GM12801 (cell line): ENCODE measurements around the gene APCDD1L.

Experiments
- TF ChIP-seq, protein P1 (sequence below): IDR thresholded peaks from one replicate; pipeline ENCODE4 v1.5.1; 2011; ENCODE audit warnings: control low read depth; ENCODE audit not compliant: insufficient read length; ENCODE audit errors: extremely low read depth

Gene APCDD1L

DNA sequence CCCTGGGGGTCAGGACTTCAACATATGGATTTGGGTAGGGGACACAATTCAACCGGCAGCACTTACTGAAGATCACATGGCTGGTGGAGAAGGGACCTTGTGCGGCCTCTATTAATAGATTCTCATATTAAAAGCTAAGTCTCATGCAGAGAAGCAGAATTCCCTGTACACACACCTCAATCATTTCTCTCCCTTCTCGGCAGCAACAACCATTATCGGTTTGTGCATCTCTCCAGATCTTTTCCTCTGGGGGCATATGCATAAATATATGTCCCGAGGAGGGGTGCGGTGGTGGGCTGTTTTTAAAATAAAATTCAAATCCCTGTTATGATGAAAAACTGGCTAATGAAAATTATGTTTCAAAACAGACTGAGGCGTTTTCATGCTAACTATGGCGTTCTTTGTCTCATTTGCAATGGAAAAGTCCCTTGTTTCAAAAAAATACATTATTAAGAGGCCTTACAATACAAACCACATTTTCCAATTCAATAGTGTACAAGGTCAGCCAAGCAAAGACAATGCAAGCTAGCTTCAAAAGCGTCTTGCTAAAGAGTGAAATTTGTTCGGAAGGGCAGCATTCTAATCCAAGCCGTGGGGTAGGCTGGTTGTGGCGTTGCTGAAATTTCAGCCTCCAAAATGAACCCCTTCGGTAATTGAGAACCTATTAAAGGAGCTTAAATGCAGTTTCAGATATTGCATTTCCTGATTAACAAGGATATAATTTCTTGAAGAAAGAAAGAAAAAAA lies 17.3 kb downstream of the APCDD1L start:
- TF ChIP-seq, protein P1, sequence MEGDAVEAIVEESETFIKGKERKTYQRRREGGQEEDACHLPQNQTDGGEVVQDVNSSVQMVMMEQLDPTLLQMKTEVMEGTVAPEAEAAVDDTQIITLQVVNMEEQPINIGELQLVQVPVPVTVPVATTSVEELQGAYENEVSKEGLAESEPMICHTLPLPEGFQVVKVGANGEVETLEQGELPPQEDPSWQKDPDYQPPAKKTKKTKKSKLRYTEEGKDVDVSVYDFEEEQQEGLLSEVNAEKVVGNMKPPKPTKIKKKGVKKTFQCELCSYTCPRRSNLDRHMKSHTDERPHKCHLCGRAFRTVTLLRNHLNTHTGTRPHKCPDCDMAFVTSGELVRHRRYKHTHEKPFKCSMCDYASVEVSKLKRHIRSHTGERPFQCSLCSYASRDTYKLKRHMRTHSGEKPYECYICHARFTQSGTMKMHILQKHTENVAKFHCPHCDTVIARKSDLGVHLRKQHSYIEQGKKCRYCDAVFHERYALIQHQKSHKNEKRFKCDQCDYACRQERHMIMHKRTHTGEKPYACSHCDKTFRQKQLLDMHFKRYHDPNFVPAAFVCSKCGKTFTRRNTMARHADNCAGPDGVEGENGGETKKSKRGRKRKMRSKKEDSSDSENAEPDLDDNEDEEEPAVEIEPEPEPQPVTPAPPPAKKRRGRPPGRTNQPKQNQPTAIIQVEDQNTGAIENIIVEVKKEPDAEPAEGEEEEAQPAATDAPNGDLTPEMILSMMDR, result no peak

DNA sequence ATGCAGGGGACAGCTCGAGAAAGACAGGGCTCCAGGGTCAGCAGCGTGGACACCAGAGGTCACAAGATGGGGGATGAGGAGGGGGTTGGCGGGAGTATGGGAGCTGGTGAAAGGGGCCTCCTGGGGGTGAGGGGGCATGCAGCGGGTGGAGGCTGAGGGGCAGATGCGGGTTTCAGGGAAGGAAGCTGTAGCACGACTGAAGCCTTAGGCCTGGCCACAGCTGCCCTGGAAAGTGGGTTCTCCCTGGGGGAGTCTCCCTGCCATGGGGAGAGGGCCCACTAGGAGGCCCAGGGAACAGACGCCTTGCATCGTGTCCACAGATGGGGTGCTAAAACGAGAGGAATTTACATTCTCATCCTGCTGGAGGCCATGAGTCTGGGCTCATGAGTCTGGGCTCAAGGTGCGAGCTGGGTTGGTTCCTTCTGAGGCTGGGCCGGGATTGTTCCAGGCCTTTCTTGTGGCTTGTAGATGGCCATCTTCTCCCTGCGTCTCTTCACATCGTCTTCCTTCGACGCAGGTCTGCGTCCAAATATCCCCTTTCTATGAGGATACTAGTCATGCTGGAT lies 18.0 kb downstream of the APCDD1L start:
- TF ChIP-seq, protein P1, result no peak

DNA sequence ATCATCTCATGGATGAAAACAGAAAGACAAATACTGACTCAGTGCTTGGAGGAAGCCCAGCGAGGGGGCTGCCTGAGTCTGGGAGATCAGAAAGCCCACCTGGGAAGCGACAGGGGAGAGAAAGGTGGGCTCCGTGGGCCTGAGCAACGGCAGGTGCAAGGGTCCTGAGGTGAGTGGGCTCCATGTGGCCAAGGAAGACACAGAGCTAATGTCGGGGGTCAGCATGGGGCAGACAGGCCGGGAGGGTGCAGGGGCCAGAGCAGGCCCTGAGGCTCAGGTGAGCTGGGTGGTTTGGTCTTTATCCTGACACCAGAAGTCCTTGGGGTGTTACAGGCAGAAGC lies 18.8 kb downstream of the APCDD1L start:
- TF ChIP-seq, protein P1, result no peak

DNA sequence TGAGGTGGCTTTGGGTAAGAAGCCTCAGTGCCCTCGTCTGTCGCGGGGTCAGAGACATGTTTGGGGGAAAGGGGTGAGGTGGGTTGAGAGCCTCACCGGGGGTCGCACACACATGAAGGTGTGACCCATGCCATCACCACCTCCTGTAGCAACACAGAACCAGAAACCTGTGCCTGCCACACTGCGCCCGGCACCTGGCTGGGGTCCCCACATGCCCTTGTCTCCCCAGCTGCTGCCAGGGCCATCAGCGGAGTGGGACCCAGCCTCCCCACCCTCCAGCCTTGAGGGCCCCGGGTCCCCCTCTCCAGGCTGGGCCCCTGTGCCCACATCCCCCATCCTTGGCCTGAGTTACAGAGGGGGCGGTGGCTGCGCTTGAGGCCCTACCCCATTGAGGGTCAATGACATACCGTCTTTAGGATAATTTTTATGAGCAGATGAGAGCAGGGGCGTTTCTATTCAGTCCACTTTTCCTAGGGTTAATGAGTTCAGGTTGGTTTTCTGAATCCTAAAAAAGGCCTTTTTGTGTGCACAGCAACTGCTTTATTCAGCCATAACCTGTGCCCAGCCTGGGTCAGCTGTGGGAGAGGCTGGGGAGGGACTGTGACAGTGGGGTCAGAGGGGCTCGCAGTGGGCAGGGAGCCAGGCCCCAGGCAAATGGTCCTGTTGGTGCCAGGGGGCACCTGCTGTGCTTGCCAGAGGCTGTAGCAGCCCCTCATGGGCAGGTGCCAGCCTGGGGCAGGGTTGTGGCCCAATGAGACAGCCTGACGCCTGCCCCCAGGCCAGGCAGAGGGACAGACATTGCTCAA lies 19.4 kb downstream of the APCDD1L start:
- TF ChIP-seq, protein P1, result no peak

DNA sequence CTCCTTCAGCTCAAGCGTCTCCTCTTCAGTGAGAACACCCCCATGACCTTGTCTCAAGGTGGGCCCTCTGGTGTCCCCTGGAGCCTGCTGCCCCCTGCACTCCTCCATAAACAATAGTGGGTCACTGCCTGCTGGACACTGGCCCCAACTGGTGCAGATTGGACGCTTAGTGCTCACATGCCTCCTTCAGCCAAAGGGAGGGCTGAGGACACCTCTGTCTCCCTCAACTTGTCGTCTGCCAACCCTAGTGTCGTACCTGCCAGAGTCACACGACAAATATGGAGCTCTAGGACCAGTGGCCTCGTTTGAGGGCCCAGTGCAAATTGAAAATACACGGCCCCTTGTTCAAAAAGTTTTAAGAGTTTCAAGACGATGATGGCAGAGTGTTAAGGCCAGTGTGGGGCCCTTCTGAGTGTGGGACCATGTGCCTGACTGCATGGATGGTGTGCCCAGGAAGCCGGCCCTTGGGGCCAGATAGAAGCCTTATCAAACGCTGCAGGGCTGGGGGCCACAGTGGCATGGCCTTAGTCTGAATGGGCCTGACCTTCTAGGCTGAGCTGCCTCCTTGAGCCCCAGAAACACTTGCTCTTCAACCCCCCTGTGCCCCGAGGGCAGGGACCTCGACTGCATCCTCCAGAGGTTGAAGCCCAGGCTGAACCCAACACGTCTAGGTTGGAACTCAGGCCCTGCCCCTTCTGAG lies 20.1 kb downstream of the APCDD1L start:
- TF ChIP-seq, protein P1, result no peak

DNA sequence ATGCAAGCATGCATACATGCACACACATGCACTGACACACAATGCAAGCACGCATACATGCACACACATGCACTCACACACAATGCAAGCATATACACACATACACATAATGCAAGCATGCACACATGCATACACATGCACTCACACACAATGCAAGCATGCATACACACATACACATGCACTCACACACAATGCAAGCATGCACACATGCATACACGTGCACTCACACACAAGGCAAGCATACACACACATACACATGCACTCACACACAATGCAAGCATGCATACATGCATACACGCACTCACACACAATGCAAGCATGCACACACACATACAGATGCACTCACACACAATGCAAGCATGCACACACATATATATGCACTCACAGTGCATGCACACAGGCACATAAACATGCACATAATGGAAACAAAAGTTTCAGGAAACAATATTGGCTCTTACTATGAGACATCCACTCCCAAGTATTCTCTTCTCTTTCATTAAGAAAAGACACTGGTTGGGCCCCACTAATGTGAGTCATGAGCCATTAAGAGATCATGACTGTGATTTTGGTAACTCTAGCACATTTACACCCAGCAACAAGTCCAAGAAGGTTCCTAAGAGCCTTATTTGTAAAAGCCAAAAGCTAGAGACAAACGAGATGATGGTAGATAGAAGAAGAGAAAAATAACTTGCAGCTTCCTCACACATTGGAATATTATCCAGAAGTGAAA lies 22.2 kb downstream of the APCDD1L start:
- TF ChIP-seq, protein P1, result no peak
